HEK293 (cell line): ENCODE data around the gene PPIA.

ENCODE experiments used
- KLF10 ChIP-seq: fragments of 450-650 bp; IDR thresholded peaks from 2 replicates; pipeline ENCODE4 v1.5.1; 2018; ENCODE audit warnings: missing biosample characterization, mild to moderate bottlenecking, missing genetic modification characterization
- PRDM4 ChIP-seq: fragments of 450-650 bp; formaldehyde crosslinking; IDR thresholded peaks from 2 replicates; pipeline ENCODE4 v1.5.1; 2017; ENCODE audit warnings: missing biosample characterization, missing genetic modification characterization
- SP2 ChIP-seq: fragments of 450-650 bp; formaldehyde crosslinking; IDR thresholded peaks from 2 replicates; pipeline ENCODE4 v1.5.1; 2016; ENCODE audit warnings: missing biosample characterization, missing genetic modification characterization
- WT1 ChIP-seq: fragments of 450-650 bp; formaldehyde crosslinking; IDR thresholded peaks from 2 replicates; pipeline ENCODE4 v1.5.1; 2016; ENCODE audit warnings: missing biosample characterization, missing genetic modification characterization
- ZNF157 ChIP-seq: fragments of 450-650 bp; formaldehyde crosslinking; IDR thresholded peaks from 2 replicates; pipeline ENCODE4 v1.5.1; 2016; ENCODE audit warnings: missing biosample characterization, missing genetic modification characterization
- ZNF184 ChIP-seq: fragments of 450-650 bp; IDR thresholded peaks from 2 replicates; pipeline ENCODE4 v1.5.1; 2018; ENCODE audit warnings: missing biosample characterization, mild to moderate bottlenecking, missing genetic modification characterization
- ZNF292 ChIP-seq: fragments of 450-650 bp; formaldehyde crosslinking; IDR thresholded peaks from 2 replicates; pipeline ENCODE4 v1.5.1; 2016; ENCODE audit warnings: low read depth, missing biosample characterization, missing genetic modification characterization, borderline replicate concordance
- ZNF311 ChIP-seq: fragments of 450-650 bp; formaldehyde crosslinking; IDR thresholded peaks from 2 replicates; pipeline ENCODE4 v1.5.1; 2017; ENCODE audit warnings: missing biosample characterization, missing genetic modification characterization, borderline replicate concordance
- ZNF423 ChIP-seq: fragments of 450-650 bp; formaldehyde crosslinking; IDR thresholded peaks from 2 replicates; pipeline ENCODE4 v1.5.1; 2016; ENCODE audit warnings: missing biosample characterization, missing genetic modification characterization
- ZNF449 ChIP-seq: fragments of 450-650 bp; formaldehyde crosslinking; IDR thresholded peaks from 2 replicates; pipeline ENCODE4 v1.5.1; 2017; ENCODE audit warnings: missing biosample characterization, mild to moderate bottlenecking, missing genetic modification characterization, moderate library complexity
- ZNF513 ChIP-seq: fragments of 450-650 bp; IDR thresholded peaks from 2 replicates; pipeline ENCODE4 v1.5.1; 2018; ENCODE audit warnings: missing biosample characterization, missing genetic modification characterization
- ZNF518A ChIP-seq: fragments of 450-650 bp; formaldehyde crosslinking; conservative IDR thresholded peaks from 2 replicates; pipeline ENCODE4 v1.5.1; 2016; ENCODE audit warnings: low read depth, missing biosample characterization, missing genetic modification characterization
- ZNF544 ChIP-seq: fragments of 450-650 bp; formaldehyde crosslinking; IDR thresholded peaks from 2 replicates; pipeline ENCODE4 v1.5.0; 2017; ENCODE audit warnings: missing biosample characterization, missing genetic modification characterization
- ZNF558 ChIP-seq: fragments of 450-650 bp; formaldehyde crosslinking; IDR thresholded peaks from 2 replicates; pipeline ENCODE4 v1.5.1; 2016; ENCODE audit warnings: missing biosample characterization, missing genetic modification characterization
- ZNF654 ChIP-seq: fragments of 450-650 bp; formaldehyde crosslinking; IDR thresholded peaks from 2 replicates; pipeline ENCODE4 v1.5.1; 2016; ENCODE audit warnings: low read depth, missing biosample characterization, missing genetic modification characterization
- ZNF701 ChIP-seq: fragments of 450-650 bp; formaldehyde crosslinking; IDR thresholded peaks from 2 replicates; pipeline ENCODE4 v1.5.1; 2016; ENCODE audit warnings: missing biosample characterization, missing genetic modification characterization
- ZNF707 ChIP-seq: fragments of 450-650 bp; formaldehyde crosslinking; IDR thresholded peaks from 2 replicates; pipeline ENCODE4 v1.5.1; 2016; ENCODE audit warnings: missing biosample characterization, missing genetic modification characterization
- ZNF785 ChIP-seq: fragments of 450-650 bp; formaldehyde crosslinking; IDR thresholded peaks from 2 replicates; pipeline ENCODE4 v1.5.1; 2016; ENCODE audit warnings: missing biosample characterization, missing genetic modification characterization
- TF ChIP-seq, protein P1 (sequence below): fragments of 450-650 bp; formaldehyde crosslinking; IDR thresholded peaks from 2 replicates; pipeline ENCODE4 v1.5.1; 2016; ENCODE audit warnings: missing biosample characterization, missing genetic modification characterization
- TF ChIP-seq, protein P2 (sequence below): fragments of 450-650 bp; formaldehyde crosslinking; IDR thresholded peaks from 2 replicates; pipeline ENCODE4 v1.5.1; 2016; ENCODE audit warnings: missing biosample characterization, missing genetic modification characterization
- TF ChIP-seq, protein P3 (sequence below): IDR thresholded peaks from 2 replicates; pipeline ENCODE4 v1.6.1; 2011; ENCODE audit warnings: mild to moderate bottlenecking, low read depth, low read length, borderline replicate concordance
- TF ChIP-seq, protein P4 (sequence below): fragments of 450-650 bp; formaldehyde crosslinking; IDR thresholded peaks from 2 replicates; pipeline ENCODE4 v1.5.1; 2016; ENCODE audit warnings: missing biosample characterization, missing genetic modification characterization

PPIA gene

DNA sequence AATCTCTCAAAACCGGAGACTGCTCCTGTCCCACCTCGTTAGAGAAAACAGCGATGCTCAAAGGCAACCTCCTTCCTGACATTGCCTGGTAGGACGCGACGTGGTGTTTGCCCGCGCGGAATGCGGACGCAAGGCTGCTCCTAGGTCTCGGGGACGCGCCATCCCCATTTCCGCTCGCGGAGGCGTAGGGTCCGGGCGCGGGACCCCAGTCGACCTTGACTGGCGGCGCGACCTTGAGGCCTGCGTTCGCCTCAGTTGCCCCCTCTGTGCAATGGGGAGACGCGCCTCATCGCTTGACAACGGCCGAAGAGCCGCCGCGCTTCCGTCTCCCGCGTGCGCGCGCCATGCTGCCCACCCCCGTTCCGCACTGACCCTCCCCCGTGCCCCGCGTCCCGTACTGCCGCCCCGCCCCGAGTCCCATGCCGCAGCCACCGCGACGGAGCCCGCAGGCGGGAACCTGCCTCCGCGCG is 412 bp upstream of the PPIA start (continued):
- TF ChIP-seq, protein P1, sequence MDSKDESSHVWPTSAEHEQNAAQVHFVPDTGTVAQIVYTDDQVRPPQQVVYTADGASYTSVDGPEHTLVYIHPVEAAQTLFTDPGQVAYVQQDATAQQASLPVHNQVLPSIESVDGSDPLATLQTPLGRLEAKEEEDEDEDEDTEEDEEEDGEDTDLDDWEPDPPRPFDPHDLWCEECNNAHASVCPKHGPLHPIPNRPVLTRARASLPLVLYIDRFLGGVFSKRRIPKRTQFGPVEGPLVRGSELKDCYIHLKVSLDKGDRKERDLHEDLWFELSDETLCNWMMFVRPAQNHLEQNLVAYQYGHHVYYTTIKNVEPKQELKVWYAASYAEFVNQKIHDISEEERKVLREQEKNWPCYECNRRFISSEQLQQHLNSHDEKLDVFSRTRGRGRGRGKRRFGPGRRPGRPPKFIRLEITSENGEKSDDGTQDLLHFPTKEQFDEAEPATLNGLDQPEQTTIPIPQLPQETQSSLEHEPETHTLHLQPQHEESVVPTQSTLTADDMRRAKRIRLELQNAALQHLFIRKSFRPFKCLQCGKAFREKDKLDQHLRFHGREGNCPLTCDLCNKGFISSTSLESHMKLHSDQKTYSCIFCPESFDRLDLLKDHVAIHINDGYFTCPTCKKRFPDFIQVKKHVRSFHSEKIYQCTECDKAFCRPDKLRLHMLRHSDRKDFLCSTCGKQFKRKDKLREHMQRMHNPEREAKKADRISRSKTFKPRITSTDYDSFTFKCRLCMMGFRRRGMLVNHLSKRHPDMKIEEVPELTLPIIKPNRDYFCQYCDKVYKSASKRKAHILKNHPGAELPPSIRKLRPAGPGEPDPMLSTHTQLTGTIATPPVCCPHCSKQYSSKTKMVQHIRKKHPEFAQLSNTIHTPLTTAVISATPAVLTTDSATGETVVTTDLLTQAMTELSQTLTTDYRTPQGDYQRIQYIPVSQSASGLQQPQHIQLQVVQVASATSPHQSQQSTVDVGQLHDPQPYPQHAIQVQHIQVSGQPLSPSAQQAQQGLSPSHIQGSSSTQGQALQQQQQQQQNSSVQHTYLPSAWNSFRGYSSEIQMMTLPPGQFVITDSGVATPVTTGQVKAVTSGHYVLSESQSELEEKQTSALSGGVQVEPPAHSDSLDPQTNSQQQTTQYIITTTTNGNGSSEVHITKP (tag by site-specific recombination): peak; percentile 84
- TF ChIP-seq ZNF513 (no peak), WT1 (tag by site-specific recombination) (peak; percentile 63), PRDM4 (tag by site-specific recombination) (0 out of 2 replicates have a peak, but pooled peaks have one; percentile 15), ZNF707 (tag by site-specific recombination) (no peak), ZNF449 (tag by site-specific recombination) (peak; percentile 74), SP2 (no peak), ZNF292 (tag by site-specific recombination) (no peak), ZNF184 (no peak), ZNF558 (no peak), ZNF311 (tag by site-specific recombination) (no peak), ZNF544 (no peak), KLF10 (peak; percentile 26; the same call in 1 of the 2 replicates), ZNF157 (tag by site-specific recombination) (no peak), ZNF654 (tag by site-specific recombination) (no peak), ZNF423 (tag by site-specific recombination) (peak; percentile 55; the same call in 1 of the 2 replicates), ZNF785 (tag by site-specific recombination) (peak; percentile 86; the same call in 1 of the 2 replicates), ZNF518A (tag by site-specific recombination) (0 out of 2 replicates have a peak, but pooled peaks have one; percentile 29), ZNF701 (tag by site-specific recombination) (no peak)
- TF ChIP-seq, protein P2, sequence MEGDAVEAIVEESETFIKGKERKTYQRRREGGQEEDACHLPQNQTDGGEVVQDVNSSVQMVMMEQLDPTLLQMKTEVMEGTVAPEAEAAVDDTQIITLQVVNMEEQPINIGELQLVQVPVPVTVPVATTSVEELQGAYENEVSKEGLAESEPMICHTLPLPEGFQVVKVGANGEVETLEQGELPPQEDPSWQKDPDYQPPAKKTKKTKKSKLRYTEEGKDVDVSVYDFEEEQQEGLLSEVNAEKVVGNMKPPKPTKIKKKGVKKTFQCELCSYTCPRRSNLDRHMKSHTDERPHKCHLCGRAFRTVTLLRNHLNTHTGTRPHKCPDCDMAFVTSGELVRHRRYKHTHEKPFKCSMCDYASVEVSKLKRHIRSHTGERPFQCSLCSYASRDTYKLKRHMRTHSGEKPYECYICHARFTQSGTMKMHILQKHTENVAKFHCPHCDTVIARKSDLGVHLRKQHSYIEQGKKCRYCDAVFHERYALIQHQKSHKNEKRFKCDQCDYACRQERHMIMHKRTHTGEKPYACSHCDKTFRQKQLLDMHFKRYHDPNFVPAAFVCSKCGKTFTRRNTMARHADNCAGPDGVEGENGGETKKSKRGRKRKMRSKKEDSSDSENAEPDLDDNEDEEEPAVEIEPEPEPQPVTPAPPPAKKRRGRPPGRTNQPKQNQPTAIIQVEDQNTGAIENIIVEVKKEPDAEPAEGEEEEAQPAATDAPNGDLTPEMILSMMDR: no peak
- TF ChIP-seq, protein P3, sequence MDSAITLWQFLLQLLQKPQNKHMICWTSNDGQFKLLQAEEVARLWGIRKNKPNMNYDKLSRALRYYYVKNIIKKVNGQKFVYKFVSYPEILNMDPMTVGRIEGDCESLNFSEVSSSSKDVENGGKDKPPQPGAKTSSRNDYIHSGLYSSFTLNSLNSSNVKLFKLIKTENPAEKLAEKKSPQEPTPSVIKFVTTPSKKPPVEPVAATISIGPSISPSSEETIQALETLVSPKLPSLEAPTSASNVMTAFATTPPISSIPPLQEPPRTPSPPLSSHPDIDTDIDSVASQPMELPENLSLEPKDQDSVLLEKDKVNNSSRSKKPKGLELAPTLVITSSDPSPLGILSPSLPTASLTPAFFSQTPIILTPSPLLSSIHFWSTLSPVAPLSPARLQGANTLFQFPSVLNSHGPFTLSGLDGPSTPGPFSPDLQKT: no peak
- TF ChIP-seq, protein P4, sequence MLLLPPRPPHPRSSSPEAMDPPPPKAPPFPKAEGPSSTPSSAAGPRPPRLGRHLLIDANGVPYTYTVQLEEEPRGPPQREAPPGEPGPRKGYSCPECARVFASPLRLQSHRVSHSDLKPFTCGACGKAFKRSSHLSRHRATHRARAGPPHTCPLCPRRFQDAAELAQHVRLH (tag by site-specific recombination): peak; percentile 80
